WTC11 (cell line): ENCODE measurements around the gene ZNF213. TPM values are rescaled to one million over a fixed set of nuclear protein-coding genes. Genes with fewer than 3 reads are reported as not detected.
A peak's percentile ranks its signal among the peaks of the same experiment; 100 is the strongest.

Source experiments
- ATAC-seq: fragments of 200-7000 bp; cut with Tn5 transposase; 2 replicates; pipeline ENCODE4 v1.10.0; 2021; ENCODE audit warnings: mild to moderate bottlenecking, moderate library complexity
- CTCF ChIA-PET: fragments of 300-600 bp; sonication (Branson Sonifier 250); formaldehyde crosslinking; loops from one replicate; lab custom pipeline; 2021; ENCODE audit warnings: antibody characterized with exemption; lab: Charles Lee
- POLR2A ChIA-PET: fragments of 350-600 bp; sonication (Branson Sonifier 250); formaldehyde crosslinking; loops from one replicate; lab custom pipeline; 2021; ENCODE audit warnings: antibody characterized with exemption; lab: Charles Lee
- DNase-seq: peaks from one replicate; pipeline ENCODE4 v3.0.0; 2021; ENCODE audit warnings: low spot score
- H3K27ac Mint-ChIP-seq: 2 replicates; pipeline ENCODE4 v1.8.0; 2021; ENCODE audit warnings: mixed read lengths
- H3K27me3 Mint-ChIP-seq: 2 replicates; pipeline ENCODE4 v1.8.0; 2021; ENCODE audit warnings: low read depth, mild to moderate bottlenecking, moderate library complexity, mixed read lengths
- H3K36me3 Mint-ChIP-seq: 2 replicates; pipeline ENCODE4 v1.8.0; 2021; ENCODE audit warnings: mixed read lengths
- H3K4me1 Mint-ChIP-seq: 2 replicates; pipeline ENCODE4 v1.8.0; 2022; ENCODE audit warnings: mixed read lengths
- H3K4me3 Mint-ChIP-seq: 2 replicates; pipeline ENCODE4 v1.8.0; 2021; ENCODE audit warnings: mild to moderate bottlenecking, moderate library complexity, mixed read lengths
- H3K9me3 Mint-ChIP-seq: 2 replicates; pipeline ENCODE4 v1.8.0; 2021; ENCODE audit warnings: mixed read lengths
- ATF1 ChIP-seq: sonication (generic); formaldehyde crosslinking; IDR thresholded peaks from 2 replicates; pipeline ENCODE4 v1.8.1; 2023; ENCODE audit warnings: mild to moderate bottlenecking, moderate library complexity, missing genetic modification reagents
- CDX4 ChIP-seq: fragments of 250-450 bp; sonication (Bioruptor Pico); IDR thresholded peaks from 2 replicates; pipeline ENCODE4 v1.9.0; 2021; ENCODE audit warnings: moderate library complexity, mild to moderate bottlenecking, inconsistent platforms, borderline replicate concordance
- E2F1 ChIP-seq: sonication (generic); formaldehyde crosslinking; IDR thresholded peaks from 2 replicates; pipeline ENCODE4 v1.8.0; 2022; ENCODE audit warnings: mild to moderate bottlenecking, missing genetic modification reagents
- ERG ChIP-seq: fragments of 250-450 bp; sonication (Bioruptor Pico); IDR thresholded peaks from 2 replicates; pipeline ENCODE4 v1.8.0; 2021; ENCODE audit warnings: mild to moderate bottlenecking
- GABPB1 ChIP-seq: sonication (generic); formaldehyde crosslinking; IDR thresholded peaks from 2 replicates; pipeline ENCODE4 v1.8.1; 2023; ENCODE audit warnings: mild to moderate bottlenecking, missing genetic modification reagents
- MAX ChIP-seq: sonication (generic); formaldehyde crosslinking; IDR thresholded peaks from 2 replicates; pipeline ENCODE4 v1.8.0; 2022; ENCODE audit warnings: mild to moderate bottlenecking, missing genetic modification reagents
- MLX ChIP-seq: sonication (generic); formaldehyde crosslinking; IDR thresholded peaks from 2 replicates; pipeline ENCODE4 v1.8.1; 2023; ENCODE audit warnings: mild to moderate bottlenecking, missing genetic modification reagents, moderate library complexity
- NR1H2 ChIP-seq: sonication (generic); formaldehyde crosslinking; IDR thresholded peaks from 2 replicates; pipeline ENCODE4 v1.9.0; 2021; ENCODE audit warnings: mild to moderate bottlenecking, moderate library complexity, missing genetic modification reagents
- NR3C1 ChIP-seq: sonication (generic); formaldehyde crosslinking; conservative IDR thresholded peaks from 2 replicates; pipeline ENCODE4 v1.8.1; 2023; ENCODE audit warnings: low read depth, mild to moderate bottlenecking, missing genetic modification reagents
- RELA ChIP-seq: sonication (generic); formaldehyde crosslinking; IDR thresholded peaks from 2 replicates; pipeline ENCODE4 v1.8.1; 2022; ENCODE audit warnings: missing genetic modification reagents, mild to moderate bottlenecking, borderline replicate concordance
- SOX15 ChIP-seq: fragments of 250-450 bp; sonication (Bioruptor Pico); IDR thresholded peaks from 2 replicates; pipeline ENCODE4 v1.9.0; 2021; ENCODE audit warnings: mild to moderate bottlenecking
- STAT6 ChIP-seq: sonication (generic); formaldehyde crosslinking; conservative IDR thresholded peaks from 2 replicates; pipeline ENCODE4 v1.8.1; 2023; ENCODE audit warnings: mild to moderate bottlenecking, low read depth, missing genetic modification reagents, moderate library complexity
- TCF7 ChIP-seq: sonication (generic); formaldehyde crosslinking; IDR thresholded peaks from 2 replicates; pipeline ENCODE4 v1.8.0; 2022; ENCODE audit warnings: mild to moderate bottlenecking, low read depth, missing genetic modification reagents, moderate library complexity
- TP53 ChIP-seq: sonication (generic); formaldehyde crosslinking; IDR thresholded peaks from 2 replicates; pipeline ENCODE4 v1.8.1; 2023; ENCODE audit warnings: mild to moderate bottlenecking, missing genetic modification reagents
- USF2 ChIP-seq: sonication (generic); formaldehyde crosslinking; IDR thresholded peaks from 2 replicates; pipeline ENCODE4 v1.8.1; 2023; ENCODE audit warnings: mild to moderate bottlenecking, missing genetic modification reagents, moderate library complexity
- ZBTB21 ChIP-seq: sonication (generic); formaldehyde crosslinking; IDR thresholded peaks from 2 replicates; pipeline ENCODE4 v1.8.1; 2023; ENCODE audit warnings: mild to moderate bottlenecking, missing genetic modification reagents, borderline replicate concordance
- ZMAT4 ChIP-seq: fragments of 250-450 bp; sonication (Bioruptor Pico); IDR thresholded peaks from 2 replicates; pipeline ENCODE4 v1.9.0; 2021; ENCODE audit warnings: mild to moderate bottlenecking
- ZNF416 ChIP-seq: fragments of 250-450 bp; sonication (Bioruptor Pico); IDR thresholded peaks from 2 replicates; pipeline ENCODE4 v1.9.0; 2021; ENCODE audit warnings: mild to moderate bottlenecking, inconsistent platforms
- ZNF425 ChIP-seq: fragments of 250-450 bp; sonication (Bioruptor Pico); conservative IDR thresholded peaks from 2 replicates; pipeline ENCODE4 v1.9.0; 2021; ENCODE audit warnings: mild to moderate bottlenecking
- ZNF512 ChIP-seq: sonication (generic); formaldehyde crosslinking; IDR thresholded peaks from 2 replicates; pipeline ENCODE4 v1.8.1; 2022; ENCODE audit warnings: missing genetic modification reagents, borderline replicate concordance
- total RNA-seq: library from RNA; stranded (reverse); gene quantifications from 3 replicates; pipeline ENCODE4 v1.2.3, GENCODE V29; 2021

Gene ZNF213
- total RNA-seq, 1 experiment from 2014 or later = 11.6 TPM

GRCh38 chr16:3157229-3158025 is 22.6 kb downstream of the ZNF213 start:
- Mint-ChIP-seq H3K4me1 (peaks cover 6% of the 10 kb centered on the region), H3K36me3 (no peaks in the 10 kb centered on the region), H3K27me3 (peaks cover 35% of the 10 kb centered on the region), H3K9me3 (no peaks in the 10 kb centered on the region), H3K4me3 (peak overlapping the region; percentile 91), H3K27ac (peak overlapping the region; percentile 80)
- DNase-seq (peak; percentile 90), ATAC-seq (peak; percentile 66)
- CTCF ChIA-PET = interaction anchor here (0.6 to 6.2 kb wide), 10 partner anchors 6 to 154 kb away, joined by 3 to 95 read pairs (median 5); partner anchors contain the start of gene ZNF213
- POLR2A ChIA-PET = interaction anchor here (1.0 to 3.4 kb wide), 6 partner anchors 7 to 129 kb away, joined by 3 to 41 read pairs (median 8); partner anchors contain the start of gene ZSCAN10
- TF ChIP-seq ERG (CRISPR knock-in tag) (no peak), ZNF512 (CRISPR knock-in tag) (no peak), NR1H2 (no peak), ZMAT4 (CRISPR knock-in tag) (no peak), NR3C1 (no peak), ATF1 (no peak), ZNF416 (CRISPR knock-in tag) (no peak), ZBTB21 (no peak), RELA (no peak), MLX (CRISPR knock-in tag) (no peak), ZNF425 (no peak), STAT6 (CRISPR knock-in tag) (no peak), SOX15 (CRISPR knock-in tag) (no peak), TP53 (no peak), E2F1 (no peak), MAX (CRISPR knock-in tag) (peak; percentile 41; the same call in 1 of the 2 replicates), CDX4 (CRISPR knock-in tag) (no peak), TCF7 (CRISPR knock-in tag) (no peak), USF2 (CRISPR knock-in tag) (no peak), GABPB1 (no peak)
